ENCODE data around the gene TUG1. TPM values are rescaled to one million over a fixed set of nuclear protein-coding genes. Genes with fewer than 3 reads are reported as not detected.

The TUG1 gene
- polyA plus RNA-seq, 3 donors: 202 to 232 (median 217) TPM

DNA sequence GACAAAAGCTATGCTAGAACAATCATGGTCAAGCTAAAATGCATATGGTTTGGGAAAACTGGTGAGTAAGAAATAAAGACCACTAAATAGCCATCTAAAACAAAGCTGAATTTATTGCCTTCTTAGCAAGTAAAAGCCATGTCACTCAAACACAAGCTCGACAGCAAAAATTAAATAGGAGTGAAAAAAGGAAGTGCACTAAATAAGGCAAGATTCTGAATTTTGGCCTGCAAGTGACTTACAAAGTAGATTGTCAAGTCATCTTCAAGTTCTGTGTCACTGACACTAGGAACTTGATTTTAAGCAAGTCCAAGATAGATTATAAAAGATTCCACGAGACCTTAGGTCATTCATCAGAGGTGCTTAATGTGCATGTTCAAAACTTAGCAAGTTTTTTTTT is 27.4 kb downstream of the TUG1 start:
- DNase-seq (ENCODE audit: low read depth in 3 of 3, low spot score in 2 of 3): no peak

DNA sequence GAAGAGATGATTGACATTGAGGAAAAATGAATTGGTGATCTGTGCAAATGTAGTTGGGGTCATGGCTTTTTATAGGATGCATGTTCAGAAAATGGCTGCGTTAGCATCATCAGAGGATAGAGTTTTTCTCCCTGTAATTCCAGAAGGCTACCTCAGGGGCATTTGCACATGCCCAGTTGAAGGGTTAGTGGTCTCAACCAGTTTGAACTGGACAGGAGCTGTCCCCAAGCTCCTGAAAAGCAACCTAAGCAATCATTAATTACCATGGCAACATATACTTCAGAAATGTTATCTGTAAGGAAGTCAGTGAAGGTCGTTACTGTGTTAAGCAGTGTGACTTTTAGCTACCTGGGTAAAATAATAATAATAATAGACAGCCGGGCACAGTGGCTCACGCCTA is 29.3 kb downstream of the TUG1 start:
- DNase-seq (ENCODE audit: low read depth in 3 of 3, low spot score in 2 of 3): no peak

DNA sequence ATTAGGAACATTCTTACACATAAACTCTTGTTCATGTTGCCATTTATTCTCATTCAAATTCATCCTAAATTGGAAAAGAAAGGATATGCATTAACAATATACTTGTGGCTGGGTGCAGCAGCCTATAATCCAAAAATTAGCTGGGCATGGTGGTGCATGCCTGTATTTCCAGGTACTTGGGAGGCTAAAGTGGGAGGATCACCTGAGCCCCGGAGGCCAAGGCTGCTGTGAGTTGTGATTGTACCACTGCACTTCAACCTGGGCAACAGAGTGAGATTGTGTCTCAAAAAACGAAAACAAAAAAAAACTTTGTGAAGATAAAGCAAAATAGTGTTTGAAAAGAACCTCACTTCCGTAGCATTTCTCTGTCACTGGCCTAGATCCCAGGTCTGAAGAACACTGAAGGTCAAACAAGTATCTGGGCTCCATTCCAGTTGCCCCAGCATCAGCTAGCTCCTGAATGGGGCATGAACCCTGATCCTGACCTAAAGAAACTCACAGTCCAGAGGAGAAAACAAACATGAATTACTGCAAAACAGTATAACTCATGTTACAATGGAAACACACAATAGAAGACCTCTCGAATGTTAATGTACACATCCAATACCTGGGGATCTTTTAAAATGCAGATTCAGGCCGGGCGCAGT is 32.2 kb downstream of the TUG1 start:
- no peak for DNase-seq (ENCODE audit: low read depth in 3 of 3, low spot score in 2 of 3)

DNA sequence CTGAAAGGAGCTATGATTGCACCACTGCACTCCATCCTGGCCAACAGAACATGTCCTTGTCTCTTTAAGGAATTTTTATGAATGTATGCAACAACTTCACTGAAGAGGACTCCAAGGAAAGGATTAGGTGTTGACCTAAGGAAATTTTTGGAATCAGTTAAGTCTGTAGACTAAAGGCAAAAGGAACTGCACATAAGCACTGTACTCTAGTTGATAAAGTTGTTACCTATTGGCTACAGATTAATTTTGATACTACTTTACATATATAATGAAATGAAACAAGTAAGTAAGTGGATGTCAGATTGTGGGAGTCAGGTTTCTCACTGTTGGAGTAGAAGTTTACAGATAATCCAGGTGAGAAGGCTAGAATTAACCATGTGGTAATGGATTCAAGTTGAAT is 36.5 kb downstream of the TUG1 start:
- DNase-seq (ENCODE audit: low read depth in 3 of 3, low spot score in 2 of 3): no peak

DNA sequence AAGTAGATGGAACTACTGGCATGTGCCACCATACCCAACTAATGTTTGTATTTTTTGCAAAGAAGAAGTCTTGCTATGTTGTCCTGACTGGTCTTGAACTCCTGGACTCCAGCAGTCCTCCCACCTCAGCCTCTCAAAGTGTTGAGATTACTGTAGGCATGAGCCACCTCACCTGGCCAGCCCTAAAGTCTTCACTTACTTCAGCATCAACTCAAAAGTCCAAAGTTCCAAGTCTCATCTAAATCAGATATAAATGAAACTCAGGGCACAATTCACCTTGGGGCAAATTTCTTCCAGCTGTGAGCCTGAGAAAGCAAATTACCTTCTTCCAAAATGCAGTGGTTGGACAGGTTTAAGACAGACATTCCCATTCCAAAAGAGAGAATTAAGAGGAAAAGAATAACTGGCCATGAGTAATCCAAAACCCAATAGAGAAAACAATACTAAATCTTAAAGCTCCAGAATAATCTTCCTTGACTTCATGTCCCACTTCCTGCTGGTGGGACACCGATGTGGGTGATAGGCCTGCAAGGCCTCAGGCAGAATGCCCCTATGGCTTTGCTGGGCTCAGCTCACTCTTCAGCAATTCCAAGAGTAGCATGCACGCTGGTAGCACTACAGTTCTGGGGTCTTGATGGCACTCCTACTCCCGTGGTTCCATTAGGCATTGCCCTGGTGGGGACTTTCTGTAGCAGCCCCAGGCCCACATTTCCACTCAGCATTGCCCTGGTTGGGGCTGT is 50.3 kb downstream of the TUG1 start:
- DNase-seq (ENCODE audit: low read depth in 3 of 3, low spot score in 2 of 3): no peak

DNA sequence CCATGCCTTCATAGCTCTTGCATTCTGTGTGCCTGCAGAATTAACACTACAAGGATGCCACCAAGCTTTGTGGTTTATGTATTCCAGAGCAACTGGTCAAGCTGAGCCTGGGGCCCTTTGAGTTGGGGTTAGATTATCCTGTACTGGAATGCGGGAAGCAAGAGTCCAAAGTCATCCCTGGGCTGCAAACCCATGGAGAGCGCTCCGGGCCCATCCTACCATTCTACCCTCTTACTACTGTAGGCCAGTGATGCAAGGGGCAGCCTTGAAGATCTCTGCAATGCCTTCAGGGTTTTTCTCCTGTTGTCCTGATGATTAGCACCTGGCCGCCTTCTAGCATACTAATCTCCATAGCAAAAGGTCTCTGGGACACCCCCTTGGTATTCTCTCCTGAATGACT is 51.3 kb downstream of the TUG1 start:
- no peak for DNase-seq (ENCODE audit: low read depth in 3 of 3, low spot score in 2 of 3)

DNA sequence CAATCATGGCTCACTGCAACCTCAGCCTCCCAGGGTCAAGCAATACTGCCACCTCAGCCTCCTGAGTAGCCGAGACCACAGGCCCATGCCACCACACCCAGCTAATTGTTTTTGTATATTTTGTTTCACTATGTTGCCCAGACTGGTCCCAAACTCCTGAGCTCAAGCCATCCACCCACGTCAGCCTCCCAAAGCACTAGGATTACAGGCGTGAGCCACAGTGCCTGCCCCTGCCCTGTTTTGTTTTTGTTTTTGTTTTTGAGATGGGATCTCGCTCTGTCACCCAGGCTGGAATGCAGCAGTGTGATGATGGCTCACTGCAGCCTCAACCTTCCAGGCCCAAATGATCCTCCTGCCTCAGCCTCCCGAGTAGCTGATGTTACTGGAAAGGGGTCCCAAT is 53.5 kb downstream of the TUG1 start:
- no peak for DNase-seq (ENCODE audit: low read depth in 3 of 3, low spot score in 2 of 3)

Other genes with a start within 250 kb of the TUG1 start
- gene MORC2, start 491 bp upstream of the TUG1 start, polyA plus RNA-seq (ENCODE audit: insufficient read length in 3 of 3): 10 to 100 TPM; 33.1 to 35.0 (median 33.8) TPM
- gene SMTN, start 112.1 kb downstream of the TUG1 start, polyA plus RNA-seq (ENCODE audit: insufficient read length in 3 of 3): 10 to 100 TPM; 26.2 to 31.6 (median 28.4) TPM
- gene SELENOM, start 138.3 kb downstream of the TUG1 start, polyA plus RNA-seq (ENCODE audit: insufficient read length in 3 of 3): 1 to 10 TPM; 6.6 to 8.0 (median 7.6) TPM
- gene INPP5J, start 153.7 kb downstream of the TUG1 start, polyA plus RNA-seq (ENCODE audit: insufficient read length in 3 of 3): 1 to 10 TPM; 3.5 to 3.9 (median 3.9) TPM
- under 1 TPM; 0.10 to 0.24 (median 0.13) TPM for gene PLA2G3, start 171.2 kb downstream of the TUG1 start, polyA plus RNA-seq (ENCODE audit: insufficient read length in 3 of 3)
- 10 to 100 TPM; 51.6 to 54.4 (median 54.3) TPM for gene RNF185, start 190.9 kb downstream of the TUG1 start, polyA plus RNA-seq (ENCODE audit: insufficient read length in 3 of 3)
- gene LIMK2, start 243.0 kb downstream of the TUG1 start, polyA plus RNA-seq (ENCODE audit: insufficient read length in 3 of 3): 10 to 100 TPM; 48.5 to 50.8 (median 49.4) TPM